Cardiac fibroblast (primary cell): ENCODE measurements around the gene CCDC40.

Experiments used
- DNase-seq, 2 donors: peaks; one replicate each; pipeline versions ENCODE4 v3.0.0 to v3.0.0-alpha.2; 2010; ENCODE audit warnings: low read depth in 2 of 2
- H3K4me3 ChIP-seq, 2 donors: replicated peaks in 1 of 2; 1 replicate in 1 of 2; 2 replicates in 1 of 2; pipeline ENCODE4 v1.5.1; 2011; ENCODE audit warnings: low read depth in 2 of 2, low read length in 2 of 2, mild to moderate bottlenecking in 2 of 2, moderate library complexity in 1 of 2
- TF ChIP-seq, protein P1 (sequence below): IDR thresholded peaks from one replicate; pipeline ENCODE4 v1.5.1; 2011; ENCODE audit warnings: low read depth, mild to moderate bottlenecking, low read length, inconsistent platforms

The CCDC40 gene

GRCh38 chr17:80110927-80111701 lies 74.7 kb downstream of the CCDC40 start:
- no peak for DNase-seq
- TF ChIP-seq, protein P1, sequence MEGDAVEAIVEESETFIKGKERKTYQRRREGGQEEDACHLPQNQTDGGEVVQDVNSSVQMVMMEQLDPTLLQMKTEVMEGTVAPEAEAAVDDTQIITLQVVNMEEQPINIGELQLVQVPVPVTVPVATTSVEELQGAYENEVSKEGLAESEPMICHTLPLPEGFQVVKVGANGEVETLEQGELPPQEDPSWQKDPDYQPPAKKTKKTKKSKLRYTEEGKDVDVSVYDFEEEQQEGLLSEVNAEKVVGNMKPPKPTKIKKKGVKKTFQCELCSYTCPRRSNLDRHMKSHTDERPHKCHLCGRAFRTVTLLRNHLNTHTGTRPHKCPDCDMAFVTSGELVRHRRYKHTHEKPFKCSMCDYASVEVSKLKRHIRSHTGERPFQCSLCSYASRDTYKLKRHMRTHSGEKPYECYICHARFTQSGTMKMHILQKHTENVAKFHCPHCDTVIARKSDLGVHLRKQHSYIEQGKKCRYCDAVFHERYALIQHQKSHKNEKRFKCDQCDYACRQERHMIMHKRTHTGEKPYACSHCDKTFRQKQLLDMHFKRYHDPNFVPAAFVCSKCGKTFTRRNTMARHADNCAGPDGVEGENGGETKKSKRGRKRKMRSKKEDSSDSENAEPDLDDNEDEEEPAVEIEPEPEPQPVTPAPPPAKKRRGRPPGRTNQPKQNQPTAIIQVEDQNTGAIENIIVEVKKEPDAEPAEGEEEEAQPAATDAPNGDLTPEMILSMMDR = no peak
- H3K4me3 ChIP-seq = no peak overlapping the region

DNA sequence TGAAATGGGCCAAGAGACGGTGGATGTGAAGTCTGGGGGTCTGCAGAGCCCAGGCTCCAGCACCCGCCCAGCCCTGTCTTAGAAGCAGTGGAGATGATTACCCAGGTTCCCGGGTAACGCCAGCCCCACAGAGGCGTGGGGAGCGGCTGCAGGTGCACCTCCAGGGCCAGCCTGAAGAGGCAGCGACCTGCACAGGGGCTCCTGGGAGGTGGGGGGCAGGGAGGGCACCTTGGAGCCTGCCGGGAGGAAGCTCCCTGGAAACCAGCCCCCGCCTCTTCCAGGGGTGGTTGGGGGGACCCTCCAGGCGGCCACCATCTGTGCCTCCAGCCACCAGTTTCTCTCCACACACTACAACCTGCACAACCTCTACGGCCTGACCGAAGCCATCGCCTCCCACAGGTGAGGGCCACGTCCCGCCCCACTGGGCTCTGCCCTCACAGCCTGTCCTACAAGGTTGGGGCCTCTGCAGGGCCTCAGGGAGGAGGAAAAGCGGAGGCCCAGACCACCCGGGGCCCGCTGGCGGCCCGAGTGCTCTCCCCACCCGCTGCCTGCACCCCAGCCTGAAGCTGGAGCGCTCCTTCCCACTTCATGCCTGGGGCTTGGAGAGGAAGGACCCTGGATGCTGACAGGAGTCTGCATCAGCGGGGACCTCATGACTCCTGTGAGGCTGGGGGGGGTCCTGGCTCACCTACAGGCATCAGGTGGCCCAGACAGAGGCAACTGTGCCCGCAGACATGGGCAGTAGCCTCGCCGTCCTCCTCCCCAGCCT lies 75.4 kb downstream of the CCDC40 start:
- no peak for DNase-seq
- TF ChIP-seq, protein P1 = no peak
- no peak overlapping the region for H3K4me3 ChIP-seq

DNA sequence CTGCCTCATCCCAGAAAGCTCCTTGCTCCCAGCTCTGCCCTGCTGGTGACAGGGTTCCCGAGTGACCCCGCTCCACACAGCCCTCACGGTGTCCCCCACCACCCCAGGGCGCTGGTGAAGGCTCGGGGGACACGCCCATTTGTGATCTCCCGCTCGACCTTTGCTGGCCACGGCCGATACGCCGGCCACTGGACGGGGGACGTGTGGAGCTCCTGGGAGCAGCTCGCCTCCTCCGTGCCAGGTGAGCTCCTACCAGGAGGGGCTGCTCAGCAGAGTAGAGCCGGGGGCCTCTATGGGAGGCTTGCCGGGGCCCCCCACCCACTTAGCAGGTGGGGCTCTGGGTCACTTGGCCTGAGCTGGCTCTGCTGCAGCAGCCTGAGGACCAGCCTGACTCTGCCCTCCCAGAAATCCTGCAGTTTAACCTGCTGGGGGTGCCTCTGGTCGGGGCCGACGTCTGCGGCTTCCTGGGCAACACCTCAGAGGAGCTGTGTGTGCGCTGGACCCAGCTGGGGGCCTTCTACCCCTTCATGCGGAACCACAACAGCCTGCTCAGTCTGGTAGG lies 76.1 kb downstream of the CCDC40 start:
- no peak for DNase-seq
- TF ChIP-seq, protein P1 = no peak
- no peak overlapping the region for H3K4me3 ChIP-seq

DNA sequence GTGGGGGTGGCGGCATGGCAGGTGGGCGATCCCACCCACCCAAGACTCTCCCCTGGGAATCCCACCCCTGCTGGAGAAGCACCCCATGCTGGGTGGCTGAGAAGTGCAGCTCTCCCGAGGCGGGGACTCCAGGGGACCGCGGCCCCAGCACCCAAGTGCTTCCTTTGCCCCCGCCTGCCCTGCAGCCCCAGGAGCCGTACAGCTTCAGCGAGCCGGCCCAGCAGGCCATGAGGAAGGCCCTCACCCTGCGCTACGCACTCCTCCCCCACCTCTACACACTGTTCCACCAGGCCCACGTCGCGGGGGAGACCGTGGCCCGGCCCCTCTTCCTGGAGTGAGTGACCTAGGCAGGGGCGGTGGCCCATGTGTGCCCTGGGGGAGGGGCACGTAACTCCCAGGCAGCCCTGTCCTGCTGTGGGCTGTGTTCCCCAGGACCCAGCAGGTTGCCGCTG lies 76.6 kb downstream of the CCDC40 start:
- no peak overlapping the region for H3K4me3 ChIP-seq
- no peak for DNase-seq
- TF ChIP-seq, protein P1 = no peak

DNA sequence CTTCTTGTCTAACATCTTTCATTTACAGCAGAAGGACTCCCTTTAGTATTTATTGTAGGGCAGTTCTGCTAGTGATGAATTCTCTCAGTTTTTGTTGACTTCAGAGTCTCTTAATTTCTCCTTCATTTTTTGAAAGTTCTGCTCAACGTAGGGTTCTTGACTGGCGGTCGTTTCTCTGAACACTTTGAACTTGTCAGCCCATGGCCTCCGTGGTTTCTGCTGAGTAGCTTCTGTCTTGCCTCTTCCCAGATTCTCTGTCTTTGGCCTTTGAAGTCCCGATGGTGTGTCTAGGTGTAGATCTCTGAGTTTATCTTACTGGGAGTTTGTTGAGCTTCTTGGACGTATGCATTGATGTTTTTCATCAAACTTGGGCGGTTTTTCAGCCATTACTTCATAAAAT lies 78.3 kb downstream of the CCDC40 start:
- no peak for DNase-seq
- no peak overlapping the region for H3K4me3 ChIP-seq
- TF ChIP-seq, protein P1 = no peak

DNA sequence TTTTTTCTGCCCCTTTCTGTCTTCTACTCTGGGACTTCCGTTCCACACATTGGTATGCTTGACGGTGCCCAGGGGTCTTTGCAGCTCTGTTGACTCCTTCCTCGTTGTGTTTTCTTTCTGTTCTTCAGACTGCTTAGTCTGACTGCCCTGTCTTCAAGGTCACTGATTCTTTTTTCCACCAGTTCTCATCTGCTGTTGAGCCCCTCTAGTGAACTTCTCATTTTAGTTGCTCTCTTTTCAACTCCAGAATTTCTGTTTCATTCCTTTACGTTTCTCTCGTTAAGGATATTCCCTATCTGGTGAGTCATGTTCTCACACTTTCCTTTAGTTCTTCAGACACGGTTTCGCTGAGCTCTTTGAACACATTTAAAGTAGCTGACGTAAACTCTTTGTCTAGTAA lies 78.7 kb downstream of the CCDC40 start:
- H3K4me3 ChIP-seq = no peak overlapping the region
- DNase-seq = no peak
- TF ChIP-seq, protein P1 = no peak
